IgD-negative memory B cell (primary cell): Measurements from ENCODE around the gene RPL7A. TPM values are rescaled to one million over a fixed set of nuclear protein-coding genes. Genes with fewer than 3 reads are reported as not detected.
A peak's percentile ranks its signal among the peaks of the same experiment; 100 is the strongest.

Experiments
- H3K27ac Mint-ChIP-seq, 3 donors: one replicate each; pipeline ENCODE4 v1.8.0; 2020 to 2022; ENCODE audit warnings: mild to moderate bottlenecking in 3 of 3, mixed read lengths in 3 of 3, moderate library complexity in 1 of 3
- H3K27me3 Mint-ChIP-seq: one replicate; pipeline ENCODE4 v1.8.0; 2021; ENCODE audit warnings: mixed read lengths
- H3K36me3 Mint-ChIP-seq: one replicate; pipeline ENCODE4 v1.8.0; 2020; ENCODE audit warnings: mild to moderate bottlenecking, mixed read lengths
- H3K4me1 Mint-ChIP-seq, 3 donors: one replicate each; pipeline ENCODE4 v1.8.0; 2020 to 2022; ENCODE audit warnings: mixed read lengths in 3 of 3, mild to moderate bottlenecking in 1 of 3
- H3K4me3 Mint-ChIP-seq, 4 donors: one replicate each; pipeline ENCODE4 v1.8.0; 2020 to 2022; ENCODE audit warnings: mild to moderate bottlenecking in 4 of 4, mixed read lengths in 4 of 4, moderate library complexity in 3 of 4
- H3K9me3 Mint-ChIP-seq, 3 donors: one replicate each; pipeline ENCODE4 v1.8.0; 2020 to 2021; ENCODE audit warnings: mixed read lengths in 3 of 3, mild to moderate bottlenecking in 1 of 3
- polyA plus RNA-seq: library from polyadenylated mRNA; unstranded; fragments of 300-500 nt; fragmentation: Illumina TruSeq; gene quantifications from one replicate; pipeline ENCODE4 v1.2.3, GENCODE V29; 2021

RPL7A gene
- polyA plus RNA-seq, 1 donor from 2014 or later = 1,229 TPM

DNA sequence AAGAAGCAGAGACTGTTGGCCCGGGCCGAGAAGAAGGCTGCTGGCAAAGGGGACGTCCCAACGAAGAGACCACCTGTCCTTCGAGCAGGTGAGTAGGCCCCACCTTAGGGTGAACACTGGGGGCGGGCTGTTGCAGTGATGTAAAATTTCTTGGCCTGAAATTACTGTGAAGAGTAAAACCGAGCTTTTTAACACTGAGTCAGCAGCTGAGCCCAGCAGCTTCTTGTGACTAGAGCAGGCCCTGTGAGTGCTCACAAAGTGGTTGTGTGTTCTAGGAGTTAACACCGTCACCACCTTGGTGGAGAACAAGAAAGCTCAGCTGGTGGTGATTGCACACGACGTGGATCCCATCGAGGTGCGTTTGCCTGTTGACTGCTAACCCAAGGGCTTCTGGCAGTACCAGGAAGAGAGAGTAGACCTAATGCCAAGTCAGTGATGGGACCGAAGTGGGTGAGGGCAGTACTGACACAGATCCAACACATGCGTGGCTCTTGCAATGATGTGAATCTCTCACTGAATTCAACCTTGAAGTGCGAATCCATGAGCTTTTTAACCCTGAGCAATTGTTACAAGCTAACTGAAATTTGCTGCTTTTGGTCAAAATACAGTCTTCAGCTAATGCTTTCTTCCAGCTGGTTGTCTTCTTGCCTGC, 2.1 kb downstream of the RPL7A start:
- peaks cover 5% of the 10 kb centered on the region for H3K36me3 Mint-ChIP-seq

DNA sequence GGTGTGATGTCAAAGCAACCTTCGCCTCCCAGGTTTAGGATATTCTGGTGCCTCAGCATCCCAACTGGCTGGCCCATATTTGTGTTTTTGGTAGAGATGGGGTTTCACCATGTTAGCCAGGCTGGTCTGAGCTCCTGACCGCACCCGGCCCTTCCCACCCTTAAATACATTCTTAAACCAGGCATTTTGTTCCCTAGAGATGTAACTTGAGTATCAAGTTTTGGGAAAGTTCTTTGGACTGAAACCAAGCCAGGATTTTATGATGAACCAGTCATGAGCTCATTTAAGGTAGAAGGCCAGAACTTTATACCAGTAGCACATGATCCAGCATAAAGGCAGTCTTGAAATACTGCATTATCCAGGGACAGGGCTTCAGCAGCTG, 3.5 kb downstream of the RPL7A start:
- Mint-ChIP-seq H3K36me3 (peaks cover 5% of the 10 kb centered on the region), H3K9me3 (no peaks in the 10 kb centered on the region), H3K4me1 (peaks cover 17 to 31% (median 24%) of the 10 kb centered on the region in 3 donors), H3K27me3 (no peaks in the 10 kb centered on the region), H3K27ac (peak overlapping the region in 1 of 3 donors; percentile 92), H3K4me3 (peak overlapping the region in 1 of 4 donors; percentile 95)

More for the DNA sequence above, 2.1 kb downstream of the RPL7A start:
- no peaks in the 10 kb centered on the region for H3K27me3 Mint-ChIP-seq
- H3K27ac Mint-ChIP-seq = peak overlapping the region in 1 of 3 donors; percentile 85
- no peaks in the 10 kb centered on the region for H3K9me3 Mint-ChIP-seq
- peak overlapping the region in 2 of 4 donors; percentile 72 to 95 for H3K4me3 Mint-ChIP-seq
- peaks cover 17 to 35% (median 26%) of the 10 kb centered on the region in 3 donors for H3K4me1 Mint-ChIP-seq

DNA sequence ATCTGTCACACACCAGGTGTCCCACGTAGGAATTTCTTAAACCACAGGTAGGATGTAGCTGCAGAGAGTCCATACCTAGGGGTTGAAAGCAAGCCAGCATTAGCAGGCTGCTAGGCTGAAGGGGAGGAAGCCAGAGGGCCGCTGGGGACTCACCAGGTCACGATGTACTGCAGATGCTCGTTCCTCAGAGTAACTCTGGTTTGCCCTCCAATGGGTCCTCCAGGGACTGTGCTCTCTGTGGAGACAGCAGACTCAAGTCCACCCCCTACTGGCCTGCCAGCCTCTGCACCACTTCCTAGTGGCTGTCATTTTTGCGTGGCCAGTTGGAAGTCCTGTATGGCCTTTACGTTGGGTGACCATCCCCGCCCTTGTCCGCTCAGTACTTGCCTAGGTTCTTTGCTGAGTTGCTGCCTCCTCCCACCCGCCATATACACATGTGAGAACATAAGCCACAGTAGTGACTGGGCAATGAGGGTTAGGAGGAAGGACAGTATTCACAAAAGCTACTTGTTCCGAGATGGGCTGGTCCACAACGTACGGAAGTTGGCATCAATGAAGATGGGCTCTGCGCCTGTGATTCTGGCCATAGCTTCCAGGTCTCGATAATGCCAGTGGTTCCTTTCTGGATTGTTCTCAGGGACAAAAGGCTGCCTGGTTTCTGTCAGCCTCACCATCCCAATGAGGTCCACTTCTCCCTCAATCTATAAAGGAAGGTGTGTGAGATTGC, 4.1 kb downstream of the RPL7A start:
- H3K9me3 Mint-ChIP-seq = no peaks in the 10 kb centered on the region
- peak overlapping the region in 3 of 4 donors; percentile 32 to 95 (median 57) for H3K4me3 Mint-ChIP-seq
- H3K27ac Mint-ChIP-seq = peak overlapping the region in 1 of 3 donors; percentile 92
- H3K27me3 Mint-ChIP-seq = no peaks in the 10 kb centered on the region
- H3K36me3 Mint-ChIP-seq = peaks cover 5% of the 10 kb centered on the region
- peaks cover 17 to 25% (median 18%) of the 10 kb centered on the region in 3 donors for H3K4me1 Mint-ChIP-seq

DNA sequence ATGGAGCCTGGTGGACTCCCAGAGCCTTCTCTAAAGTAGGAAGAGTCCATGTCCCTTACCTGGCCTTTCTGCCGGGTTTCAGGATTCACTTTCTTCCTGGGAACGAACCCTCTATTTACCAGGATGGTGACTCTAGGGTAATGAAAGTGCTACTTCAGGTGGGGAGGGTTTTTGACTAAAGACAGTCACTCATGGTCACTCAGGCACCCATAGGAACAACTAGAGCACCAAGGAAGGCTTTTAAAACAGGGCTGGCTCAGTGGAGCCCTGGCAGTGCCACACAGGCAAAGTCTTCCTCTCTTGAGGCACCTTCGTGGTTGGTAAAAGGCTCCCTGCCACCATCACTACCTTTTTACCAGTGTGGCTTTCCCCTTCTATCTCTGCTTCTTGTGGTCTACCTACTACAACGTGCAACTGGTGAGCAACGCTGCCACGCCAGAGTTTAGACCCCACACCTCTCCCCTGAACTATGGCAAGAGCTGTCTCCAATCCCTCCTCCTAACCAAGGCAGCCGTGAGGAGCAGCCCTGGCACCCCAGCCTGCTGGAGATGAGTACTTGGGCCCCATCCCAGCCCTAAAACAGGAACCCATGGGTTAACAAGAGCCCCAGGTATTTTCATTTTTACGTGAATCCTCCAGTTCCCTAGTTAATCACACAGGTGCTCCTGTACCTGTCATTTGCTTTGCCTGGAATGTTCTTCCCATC, 4.8 kb downstream of the RPL7A start:
- peaks cover 5% of the 10 kb centered on the region for H3K36me3 Mint-ChIP-seq
- peak overlapping the region in 2 of 3 donors; percentile 71 to 92 for H3K27ac Mint-ChIP-seq
- no peaks in the 10 kb centered on the region for H3K27me3 Mint-ChIP-seq
- H3K4me3 Mint-ChIP-seq = peak overlapping the region in 1 of 4 donors; percentile 95
- H3K9me3 Mint-ChIP-seq = no peaks in the 10 kb centered on the region
- peaks cover 16 to 30% (median 20%) of the 10 kb centered on the region in 3 donors for H3K4me1 Mint-ChIP-seq

GRCh38 chr9:133353548-133353947, 5.5 kb downstream of the RPL7A start:
- peaks cover 3% of the 10 kb centered on the region for H3K36me3 Mint-ChIP-seq
- peak overlapping the region in 1 of 4 donors; percentile 95 for H3K4me3 Mint-ChIP-seq
- no peaks in the 10 kb centered on the region for H3K27me3 Mint-ChIP-seq
- peak overlapping the region in 1 of 3 donors; percentile 92 for H3K27ac Mint-ChIP-seq
- no peaks in the 10 kb centered on the region for H3K9me3 Mint-ChIP-seq
- peaks cover 11 to 27% (median 23%) of the 10 kb centered on the region in 3 donors for H3K4me1 Mint-ChIP-seq

GRCh38 chr9:133354766-133355165, 6.7 kb downstream of the RPL7A start:
- peak overlapping the region; percentile 59 to 92 (median 83) for H3K27ac Mint-ChIP-seq
- H3K4me1 Mint-ChIP-seq = peaks cover 3 to 20% (median 11%) of the 10 kb centered on the region in 3 donors
- no peaks in the 10 kb centered on the region for H3K27me3 Mint-ChIP-seq
- H3K36me3 Mint-ChIP-seq = no peaks in the 10 kb centered on the region
- H3K4me3 Mint-ChIP-seq = peak overlapping the region in 3 of 4 donors; percentile 75 to 95 (median 85)
- H3K9me3 Mint-ChIP-seq = no peaks in the 10 kb centered on the region

DNA sequence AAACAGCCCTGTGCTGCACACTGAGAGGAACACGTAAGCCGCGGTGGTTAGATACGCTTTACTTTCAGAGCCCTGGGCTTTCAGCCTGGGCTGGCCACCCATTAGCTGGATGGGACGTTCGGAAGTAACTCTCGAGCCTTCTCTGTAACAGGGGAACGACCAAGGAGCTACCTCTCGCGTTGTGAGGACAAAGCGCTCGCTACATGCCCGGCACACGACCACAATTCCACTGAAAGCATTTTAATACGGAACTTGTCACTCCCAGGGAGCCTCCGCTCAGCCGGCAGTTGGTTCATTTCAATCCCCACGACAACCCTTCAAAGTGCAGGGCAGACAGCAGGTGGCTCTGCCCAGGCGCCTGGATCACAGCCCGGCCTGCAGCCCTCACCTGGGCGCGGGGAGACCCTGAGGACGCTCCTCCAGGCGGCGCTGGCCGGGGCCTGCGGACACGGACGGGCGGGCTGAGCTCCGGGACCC, 7.9 kb downstream of the RPL7A start:
- Mint-ChIP-seq H3K36me3 (no peaks in the 10 kb centered on the region), H3K27me3 (no peaks in the 10 kb centered on the region), H3K9me3 (no peaks in the 10 kb centered on the region), H3K4me3 (peak overlapping the region; percentile 85 to 95 (median 94)), H3K27ac (peak overlapping the region; percentile 92), H3K4me1 (peaks cover 3 to 20% (median 13%) of the 10 kb centered on the region in 3 donors)

GRCh38 chr9:133356391-133357091, 8.5 kb downstream of the RPL7A start, which contains the start of the genes SURF1 and SURF2:
SURF1 (minus strand) TSS chr9:133356487; CDS start chr9:133356453, 34 bp downstream.
SURF2 (plus strand) TSS chr9:133356550; CDS start chr9:133356593, 43 bp downstream.
- no peaks in the 10 kb centered on the region for H3K27me3 Mint-ChIP-seq
- H3K4me3 Mint-ChIP-seq = peak within 1 kb of the TSS; percentile 85 to 95 (median 94)
- H3K27ac Mint-ChIP-seq = peak within 1 kb of the TSS; percentile 92
- no peaks in the 10 kb centered on the region for H3K9me3 Mint-ChIP-seq
- no peaks in the 10 kb centered on the region for H3K36me3 Mint-ChIP-seq
- H3K4me1 Mint-ChIP-seq = peaks cover 3 to 20% (median 13%) of the 10 kb centered on the region in 3 donors

- Mint-ChIP-seq H3K27ac (peak overlapping the region in 2 of 3 donors; percentile 67 to 74), H3K4me3 (peak overlapping the region; percentile 85 to 95 (median 90)), H3K9me3 (no peaks in the 10 kb centered on the region), H3K27me3 (no peaks in the 10 kb centered on the region), H3K36me3 (peaks cover 1% of the 10 kb centered on the region), H3K4me1 (peaks cover 0 to 20% (median 13%) of the 10 kb centered on the region in 3 donors)
These were observed 9.6 kb downstream of the RPL7A start for GRCh38 chr9:133357656-133358055.

DNA sequence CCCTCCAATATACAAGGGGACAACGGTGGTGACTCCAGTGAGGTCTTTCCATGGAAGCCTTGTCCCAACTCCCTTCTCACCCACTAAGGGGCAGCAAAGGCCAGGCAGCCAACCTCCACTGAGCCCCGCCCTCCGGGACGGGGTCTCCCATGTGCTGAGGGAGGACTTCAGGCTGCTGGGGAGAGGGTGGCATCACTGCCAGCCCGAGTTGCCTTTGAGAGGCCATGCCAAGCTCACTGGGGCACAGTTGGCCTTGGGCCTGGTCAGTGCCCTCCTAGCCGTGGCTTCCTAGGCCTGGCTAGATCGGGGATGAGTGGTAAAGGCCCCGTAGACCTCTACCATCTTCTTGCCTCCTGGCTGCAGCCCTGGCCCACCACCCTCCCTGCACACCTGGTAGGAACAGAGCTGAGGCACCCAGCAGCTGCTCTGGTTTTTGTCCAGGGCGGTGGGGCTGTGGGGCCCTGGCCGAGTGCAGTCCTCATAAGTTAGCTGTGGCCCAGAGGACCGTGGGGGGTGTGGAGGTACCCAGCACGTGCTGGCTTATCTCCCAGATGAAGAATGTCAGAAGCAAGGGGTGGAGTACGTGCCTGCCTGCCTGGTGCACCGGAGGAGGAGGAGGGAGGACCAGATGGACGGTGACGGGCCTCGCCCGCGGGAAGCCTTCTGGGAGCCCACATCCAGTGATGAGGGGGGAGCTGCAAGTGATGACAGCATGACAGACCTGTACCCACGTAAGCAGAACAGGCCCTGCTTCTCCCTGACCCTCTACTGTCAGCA, 11.6 kb downstream of the RPL7A start:
- Mint-ChIP-seq H3K36me3 (peaks cover 1% of the 10 kb centered on the region), H3K27ac (peak overlapping the region in 2 of 3 donors; percentile 53 to 77), H3K27me3 (no peaks in the 10 kb centered on the region), H3K4me3 (peak overlapping the region in 2 of 4 donors; percentile 16 to 68), H3K9me3 (no peaks in the 10 kb centered on the region), H3K4me1 (peaks cover 0 to 17% (median 11%) of the 10 kb centered on the region in 3 donors)

DNA sequence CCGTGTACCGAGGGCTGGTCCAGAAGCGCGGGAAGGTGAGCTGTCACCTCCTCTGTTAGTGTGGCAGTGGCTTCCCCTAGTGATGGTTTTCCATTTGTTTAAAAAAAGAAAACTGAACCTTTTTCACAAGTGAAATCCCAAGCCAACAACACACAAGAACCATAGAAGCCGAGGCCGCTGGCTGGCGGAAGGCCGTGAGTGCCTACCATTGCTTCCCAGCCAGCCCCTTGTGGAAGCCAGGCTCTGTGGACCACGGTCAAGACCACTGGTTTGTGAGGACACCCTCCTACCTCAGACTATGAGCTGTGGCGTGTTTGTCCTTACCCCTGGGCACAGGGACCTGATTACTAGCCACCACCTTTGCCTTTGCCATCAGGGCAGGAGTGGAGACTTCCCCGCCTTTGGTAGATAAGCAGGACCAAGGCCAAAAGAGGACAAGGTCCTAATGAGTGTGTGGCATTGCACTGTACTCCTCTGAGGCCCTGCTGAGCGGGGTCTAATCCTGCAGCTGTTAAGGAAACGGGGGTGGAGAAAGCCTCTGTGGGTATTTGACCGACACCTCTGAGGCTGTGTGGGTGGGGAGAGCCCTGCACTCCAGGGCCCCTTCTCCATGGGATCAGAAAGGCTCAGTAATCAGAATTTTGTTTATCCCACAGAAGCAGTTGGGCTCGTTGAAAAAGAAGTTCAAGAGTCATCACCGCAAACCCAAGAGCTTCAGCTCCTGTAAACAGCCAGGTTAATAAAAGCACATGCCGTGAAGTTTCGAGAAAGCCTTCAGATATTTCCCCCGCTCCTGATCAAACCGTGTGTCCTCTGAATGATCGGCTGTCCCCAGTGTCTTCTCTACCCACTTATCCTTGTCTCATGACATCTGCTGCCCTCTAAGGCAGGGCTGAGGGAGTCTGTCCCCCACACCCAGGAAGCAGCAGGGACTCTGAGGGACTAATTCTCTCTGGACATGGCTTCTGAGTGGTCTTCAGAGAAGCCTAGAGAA, 12.7 kb downstream of the RPL7A start:
- H3K4me3 Mint-ChIP-seq = peak overlapping the region in 2 of 4 donors; percentile 38 to 74
- H3K4me1 Mint-ChIP-seq = peaks cover under 1 to 11% (median 11%) of the 10 kb centered on the region in 3 donors
- peak overlapping the region in 2 of 3 donors; percentile 28 to 77 for H3K27ac Mint-ChIP-seq
- H3K9me3 Mint-ChIP-seq = no peaks in the 10 kb centered on the region
- no peaks in the 10 kb centered on the region for H3K27me3 Mint-ChIP-seq
- peaks cover 1% of the 10 kb centered on the region for H3K36me3 Mint-ChIP-seq

DNA sequence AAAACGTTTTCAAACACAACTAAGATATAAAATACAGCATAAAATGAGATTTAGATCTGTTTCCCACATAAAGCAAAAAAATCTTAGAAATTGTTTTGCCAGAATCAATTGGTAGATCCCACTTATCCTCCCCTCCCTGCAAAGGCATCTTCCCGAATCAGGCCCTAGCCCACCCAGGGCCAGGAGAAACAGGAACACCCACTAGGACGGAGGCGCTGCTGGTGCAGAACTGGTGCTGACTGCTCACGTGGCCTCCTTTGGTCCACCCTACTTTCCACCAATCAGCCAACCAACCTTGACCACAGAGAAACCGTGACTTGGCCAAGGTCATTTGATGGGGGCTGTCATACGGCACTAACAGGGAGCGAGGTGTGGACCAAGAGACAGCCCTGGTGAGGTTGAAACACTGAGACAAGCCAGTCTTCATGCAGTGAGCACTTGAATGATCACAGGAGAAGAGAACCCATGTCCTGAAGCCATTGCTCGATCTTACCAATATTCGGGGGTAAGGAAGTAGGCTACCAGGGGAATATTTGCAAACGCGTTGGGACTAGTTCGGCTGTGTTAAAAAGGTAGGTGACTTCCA, 13.6 kb downstream of the RPL7A start:
- Mint-ChIP-seq H3K27ac (peak overlapping the region in 2 of 3 donors; percentile 28 to 82), H3K4me1 (peaks cover 5 to 11% (median 11%) of the 10 kb centered on the region in 3 donors), H3K27me3 (no peaks in the 10 kb centered on the region), H3K4me3 (peak overlapping the region in 1 of 4 donors; percentile 74), H3K36me3 (peaks cover 1% of the 10 kb centered on the region), H3K9me3 (no peaks in the 10 kb centered on the region)
